B cell (primary cell): ENCODE results near the gene MAP3K4.

Experiments used
- EZH2 ChIP-seq: IDR thresholded peaks from 2 replicates; pipeline ENCODE4 v1.6.1; 2012; ENCODE audit warnings: borderline replicate concordance, low read depth, mild to moderate bottlenecking, moderate library complexity, low read length; ENCODE audit not compliant: insufficient read depth, poor library complexity, severe bottlenecking
- TF ChIP-seq, protein P1 (sequence below): fragments of 200-600 bp; IDR thresholded peaks from one replicate; pipeline ENCODE4 v1.8.0; 2022; ENCODE audit warnings: antibody characterized with exemption, mild to moderate bottlenecking

DNA sequence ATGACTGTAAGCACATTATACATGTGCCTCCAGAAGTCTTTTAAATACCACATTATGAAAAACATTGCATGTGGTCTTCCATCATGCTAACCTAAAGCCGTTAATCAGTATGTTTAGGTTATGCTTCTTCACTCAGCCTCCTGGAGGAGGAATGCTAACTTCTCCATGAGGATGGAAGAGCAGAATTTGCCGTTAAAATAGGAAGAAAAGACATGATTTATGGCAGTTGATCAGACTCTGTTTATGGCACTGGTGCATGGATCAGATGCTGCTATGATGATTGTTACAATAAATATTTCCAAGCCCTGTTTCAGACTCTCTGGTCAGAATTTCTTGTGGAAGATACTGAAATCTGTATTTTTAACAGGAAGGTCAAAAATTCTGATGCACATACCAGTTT, 31.7 kb downstream of the MAP3K4 start:
- no peak for TF ChIP-seq EZH2
- TF ChIP-seq, protein P1, sequence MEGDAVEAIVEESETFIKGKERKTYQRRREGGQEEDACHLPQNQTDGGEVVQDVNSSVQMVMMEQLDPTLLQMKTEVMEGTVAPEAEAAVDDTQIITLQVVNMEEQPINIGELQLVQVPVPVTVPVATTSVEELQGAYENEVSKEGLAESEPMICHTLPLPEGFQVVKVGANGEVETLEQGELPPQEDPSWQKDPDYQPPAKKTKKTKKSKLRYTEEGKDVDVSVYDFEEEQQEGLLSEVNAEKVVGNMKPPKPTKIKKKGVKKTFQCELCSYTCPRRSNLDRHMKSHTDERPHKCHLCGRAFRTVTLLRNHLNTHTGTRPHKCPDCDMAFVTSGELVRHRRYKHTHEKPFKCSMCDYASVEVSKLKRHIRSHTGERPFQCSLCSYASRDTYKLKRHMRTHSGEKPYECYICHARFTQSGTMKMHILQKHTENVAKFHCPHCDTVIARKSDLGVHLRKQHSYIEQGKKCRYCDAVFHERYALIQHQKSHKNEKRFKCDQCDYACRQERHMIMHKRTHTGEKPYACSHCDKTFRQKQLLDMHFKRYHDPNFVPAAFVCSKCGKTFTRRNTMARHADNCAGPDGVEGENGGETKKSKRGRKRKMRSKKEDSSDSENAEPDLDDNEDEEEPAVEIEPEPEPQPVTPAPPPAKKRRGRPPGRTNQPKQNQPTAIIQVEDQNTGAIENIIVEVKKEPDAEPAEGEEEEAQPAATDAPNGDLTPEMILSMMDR: no peak
